ENCODE results near the gene LMF1.
A peak's percentile ranks its signal among the peaks of the same experiment; 100 is the strongest.

LMF1 gene

GRCh38 chr16:984121-984694 lies 13.4 kb upstream of the LMF1 start:
- no peak for DNase-seq

- no peak for DNase-seq
These were observed 12.6 kb upstream of the LMF1 start for GRCh38 chr16:983044-984030.

- DNase-seq = no peak
These were observed 11.6 kb upstream of the LMF1 start for GRCh38 chr16:982145-983043.

GRCh38 chr16:981695-982144 lies 10.9 kb upstream of the LMF1 start, which contains the start of gene SOX8:
Gene SOX8 (plus strand): TSS chr16:981770. CDS start chr16:981923, 153 bp downstream.
- no peak for DNase-seq

- no peak for DNase-seq
These were observed 9.7 kb upstream of the LMF1 start for GRCh38 chr16:980595-980854.

GRCh38 chr16:979859-980594 lies 9.2 kb upstream of the LMF1 start:
- DNase-seq = no peak

- DNase-seq = no peak
These were observed 8.4 kb upstream of the LMF1 start for GRCh38 chr16:979147-979546.

- DNase-seq = no peak
These were observed 7.6 kb upstream of the LMF1 start for GRCh38 chr16:978403-978802.

GRCh38 chr16:977896-978295 lies 7.1 kb upstream of the LMF1 start:
- no peak for DNase-seq

- no peak for DNase-seq
These were observed 6.4 kb upstream of the LMF1 start for GRCh38 chr16:977081-977701.

- no peak for DNase-seq
These were observed 5.7 kb upstream of the LMF1 start for GRCh38 chr16:976389-976931.

GRCh38 chr16:975291-975690 lies 4.5 kb upstream of the LMF1 start:
- no peak for DNase-seq

- DNase-seq = no peak
These were observed 4.0 kb upstream of the LMF1 start for GRCh38 chr16:974611-975261.

GRCh38 chr16:974001-974601 lies 3.3 kb upstream of the LMF1 start:
- no peak for DNase-seq

- no peak for DNase-seq
These were observed 2.6 kb upstream of the LMF1 start for GRCh38 chr16:973366-973765.

GRCh38 chr16:972316-973002 lies 1.7 kb upstream of the LMF1 start:
- DNase-seq = no peak

GRCh38 chr16:971981-972315 lies 1.2 kb upstream of the LMF1 start:
- no peak for DNase-seq

- DNase-seq = no peak
These were observed 760 bp upstream of the LMF1 start for GRCh38 chr16:971582-971905.

- no peak for DNase-seq
These were observed 408 bp downstream of the LMF1 start for GRCh38 chr16:970386-970765.

- peak; percentile 3 for DNase-seq
These were observed 1.0 kb downstream of the LMF1 start for GRCh38 chr16:969508-970385.
